Measurements from ENCODE around the gene ZNF385B.

Gene ZNF385B

DNA sequence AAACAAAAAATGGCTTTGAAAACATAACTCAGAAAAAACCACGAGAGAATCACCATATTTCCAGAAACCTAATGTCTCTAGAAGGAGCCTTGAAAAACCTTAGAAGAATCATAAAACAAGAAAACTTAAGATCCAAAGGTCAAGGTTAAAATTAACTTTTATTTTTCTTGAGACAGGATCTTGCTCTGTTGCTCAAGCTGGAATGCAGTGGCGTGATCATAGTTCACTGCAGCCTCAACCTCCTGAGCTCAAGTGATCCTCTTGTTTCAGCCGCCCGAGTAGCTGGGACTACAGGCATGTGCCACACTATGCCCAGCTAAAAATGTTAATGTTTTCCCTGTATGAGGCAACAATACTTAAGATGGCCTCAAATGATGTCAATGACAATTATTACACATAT, 342.6 kb downstream of the ZNF385B start (continued):
- TF ChIP-seq, protein P1, sequence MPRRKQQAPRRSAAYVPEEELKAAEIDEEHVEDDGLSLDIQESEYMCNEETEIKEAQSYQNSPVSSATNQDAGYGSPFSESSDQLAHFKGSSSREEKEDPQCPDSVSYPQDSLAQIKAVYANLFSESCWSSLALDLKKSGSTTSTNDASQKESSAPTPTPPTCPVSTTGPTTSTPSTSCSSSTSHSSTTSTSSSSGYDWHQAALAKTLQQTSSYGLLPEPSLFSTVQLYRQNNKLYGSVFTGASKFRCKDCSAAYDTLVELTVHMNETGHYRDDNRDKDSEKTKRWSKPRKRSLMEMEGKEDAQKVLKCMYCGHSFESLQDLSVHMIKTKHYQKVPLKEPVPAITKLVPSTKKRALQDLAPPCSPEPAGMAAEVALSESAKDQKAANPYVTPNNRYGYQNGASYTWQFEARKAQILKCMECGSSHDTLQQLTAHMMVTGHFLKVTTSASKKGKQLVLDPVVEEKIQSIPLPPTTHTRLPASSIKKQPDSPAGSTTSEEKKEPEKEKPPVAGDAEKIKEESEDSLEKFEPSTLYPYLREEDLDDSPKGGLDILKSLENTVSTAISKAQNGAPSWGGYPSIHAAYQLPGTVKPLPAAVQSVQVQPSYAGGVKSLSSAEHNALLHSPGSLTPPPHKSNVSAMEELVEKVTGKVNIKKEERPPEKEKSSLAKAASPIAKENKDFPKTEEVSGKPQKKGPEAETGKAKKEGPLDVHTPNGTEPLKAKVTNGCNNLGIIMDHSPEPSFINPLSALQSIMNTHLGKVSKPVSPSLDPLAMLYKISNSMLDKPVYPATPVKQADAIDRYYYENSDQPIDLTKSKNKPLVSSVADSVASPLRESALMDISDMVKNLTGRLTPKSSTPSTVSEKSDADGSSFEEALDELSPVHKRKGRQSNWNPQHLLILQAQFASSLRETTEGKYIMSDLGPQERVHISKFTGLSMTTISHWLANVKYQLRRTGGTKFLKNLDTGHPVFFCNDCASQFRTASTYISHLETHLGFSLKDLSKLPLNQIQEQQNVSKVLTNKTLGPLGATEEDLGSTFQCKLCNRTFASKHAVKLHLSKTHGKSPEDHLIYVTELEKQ (tag by site-specific recombination; IDR thresholded peaks at IDR 0.05; ENCODE audit: borderline replicate concordance) = no peak
- no peak for TF ChIP-seq ZNF19 (tag by site-specific recombination; IDR thresholded peaks at IDR 0.05; ENCODE audit: low read depth)
- TF ChIP-seq KLF16 (tag by site-specific recombination; IDR thresholded peaks at IDR 0.05) = no peak

DNA sequence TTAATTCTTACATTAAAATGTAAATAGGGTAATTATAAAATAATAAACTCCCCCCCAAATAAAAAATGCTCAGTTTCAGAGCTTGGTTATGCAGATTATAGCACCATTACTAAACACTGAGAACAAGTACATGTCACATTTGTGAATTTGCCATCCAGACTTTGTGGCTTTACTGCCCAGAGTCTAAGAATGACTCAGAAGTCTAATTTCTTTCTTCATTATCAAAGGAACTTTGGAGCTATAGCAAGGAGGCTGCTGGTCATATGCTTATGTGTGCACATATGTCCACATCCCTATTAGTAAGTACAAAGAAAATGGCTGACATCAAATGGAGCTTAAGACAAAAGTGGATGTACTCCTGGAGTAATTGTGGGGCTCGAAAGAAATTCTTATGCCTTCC, 348.2 kb downstream of the ZNF385B start:
- no peak overlapping the region for H3K4me3 ChIP-seq (ENCODE audit: low read depth, low read length)
- TF ChIP-seq ZNF548 (tag by site-specific recombination; IDR thresholded peaks at IDR 0.05) = no peak
- TF ChIP-seq ZBTB1 (tag by site-specific recombination; IDR thresholded peaks at IDR 0.05) = no peak
- no peak for TF ChIP-seq ZNF239 (tag by site-specific recombination; IDR thresholded peaks at IDR 0.05)
- TF ChIP-seq TCF7L2 (IDR thresholded peaks at IDR 0.05; ENCODE audit: borderline replicate concordance, low read depth, low read length) = no peak
- TF ChIP-seq EGR2 (tag by site-specific recombination; IDR thresholded peaks at IDR 0.05; ENCODE audit: low read depth) = no peak
- TF ChIP-seq, protein P2, sequence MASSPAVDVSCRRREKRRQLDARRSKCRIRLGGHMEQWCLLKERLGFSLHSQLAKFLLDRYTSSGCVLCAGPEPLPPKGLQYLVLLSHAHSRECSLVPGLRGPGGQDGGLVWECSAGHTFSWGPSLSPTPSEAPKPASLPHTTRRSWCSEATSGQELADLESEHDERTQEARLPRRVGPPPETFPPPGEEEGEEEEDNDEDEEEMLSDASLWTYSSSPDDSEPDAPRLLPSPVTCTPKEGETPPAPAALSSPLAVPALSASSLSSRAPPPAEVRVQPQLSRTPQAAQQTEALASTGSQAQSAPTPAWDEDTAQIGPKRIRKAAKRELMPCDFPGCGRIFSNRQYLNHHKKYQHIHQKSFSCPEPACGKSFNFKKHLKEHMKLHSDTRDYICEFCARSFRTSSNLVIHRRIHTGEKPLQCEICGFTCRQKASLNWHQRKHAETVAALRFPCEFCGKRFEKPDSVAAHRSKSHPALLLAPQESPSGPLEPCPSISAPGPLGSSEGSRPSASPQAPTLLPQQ (tag by site-specific recombination; IDR thresholded peaks at IDR 0.05) = no peak
- TF ChIP-seq MEIS1 (CRISPR knock-in tag; IDR thresholded peaks at IDR 0.05; ENCODE audit: borderline replicate concordance) = no peak
- TF ChIP-seq ZNF555 (tag by site-specific recombination; conservative IDR thresholded peaks at IDR 0.05) = no peak
- TF ChIP-seq, protein P3, sequence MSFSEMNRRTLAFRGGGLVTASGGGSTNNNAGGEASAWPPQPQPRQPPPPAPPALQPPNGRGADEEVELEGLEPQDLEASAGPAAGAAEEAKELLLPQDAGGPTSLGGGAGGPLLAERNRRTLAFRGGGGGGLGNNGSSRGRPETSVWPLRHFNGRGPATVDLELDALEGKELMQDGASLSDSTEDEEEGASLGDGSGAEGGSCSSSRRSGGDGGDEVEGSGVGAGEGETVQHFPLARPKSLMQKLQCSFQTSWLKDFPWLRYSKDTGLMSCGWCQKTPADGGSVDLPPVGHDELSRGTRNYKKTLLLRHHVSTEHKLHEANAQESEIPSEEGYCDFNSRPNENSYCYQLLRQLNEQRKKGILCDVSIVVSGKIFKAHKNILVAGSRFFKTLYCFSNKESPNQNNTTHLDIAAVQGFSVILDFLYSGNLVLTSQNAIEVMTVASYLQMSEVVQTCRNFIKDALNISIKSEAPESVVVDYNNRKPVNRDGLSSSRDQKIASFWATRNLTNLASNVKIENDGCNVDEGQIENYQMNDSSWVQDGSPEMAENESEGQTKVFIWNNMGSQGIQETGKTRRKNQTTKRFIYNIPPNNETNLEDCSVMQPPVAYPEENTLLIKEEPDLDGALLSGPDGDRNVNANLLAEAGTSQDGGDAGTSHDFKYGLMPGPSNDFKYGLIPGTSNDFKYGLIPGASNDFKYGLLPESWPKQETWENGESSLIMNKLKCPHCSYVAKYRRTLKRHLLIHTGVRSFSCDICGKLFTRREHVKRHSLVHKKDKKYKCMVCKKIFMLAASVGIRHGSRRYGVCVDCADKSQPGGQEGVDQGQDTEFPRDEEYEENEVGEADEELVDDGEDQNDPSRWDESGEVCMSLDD (tag by site-specific recombination; IDR thresholded peaks at IDR 0.05) = no peak
- no peak for TF ChIP-seq ZNF394 (tag by site-specific recombination; IDR thresholded peaks at IDR 0.05; ENCODE audit: borderline replicate concordance)
- TF ChIP-seq KLF8 (tag by site-specific recombination; IDR thresholded peaks at IDR 0.05) = no peak
- no peak for TF ChIP-seq ZNF747 (tag by site-specific recombination; IDR thresholded peaks at IDR 0.05)
- no peak for TF ChIP-seq YY2 (tag by site-specific recombination; IDR thresholded peaks at IDR 0.05)
- TF ChIP-seq ZNF792 (tag by site-specific recombination; IDR thresholded peaks at IDR 0.05) = no peak
- TF ChIP-seq ZNF785 (tag by site-specific recombination; IDR thresholded peaks at IDR 0.05) = no peak
- TF ChIP-seq GLI4 (tag by site-specific recombination; IDR thresholded peaks at IDR 0.05) = no peak
- TF ChIP-seq ZBTB20 (tag by site-specific recombination; IDR thresholded peaks at IDR 0.05) = no peak
- no peak for TF ChIP-seq ZFP69B (tag by site-specific recombination; IDR thresholded peaks at IDR 0.05)
- TF ChIP-seq, protein P4, sequence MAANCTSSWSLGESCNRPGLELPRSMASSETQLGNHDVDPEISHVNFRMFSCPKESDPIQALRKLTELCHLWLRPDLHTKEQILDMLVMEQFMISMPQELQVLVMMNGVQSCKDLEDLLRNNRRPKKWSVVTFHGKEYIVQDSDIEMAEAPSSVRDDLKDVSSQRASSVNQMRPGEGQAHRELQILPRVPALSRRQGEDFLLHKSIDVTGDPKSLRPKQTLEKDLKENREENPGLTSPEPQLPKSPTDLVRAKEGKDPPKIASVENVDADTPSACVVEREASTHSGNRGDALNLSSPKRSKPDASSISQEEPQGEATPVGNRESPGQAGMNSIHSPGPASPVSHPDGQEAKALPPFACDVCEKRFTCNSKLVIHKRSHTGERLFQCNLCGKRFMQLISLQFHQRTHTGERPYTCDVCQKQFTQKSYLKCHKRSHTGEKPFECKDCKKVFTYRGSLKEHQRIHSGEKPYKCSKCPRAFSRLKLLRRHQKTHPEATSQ (tag by site-specific recombination; IDR thresholded peaks at IDR 0.05) = no peak
- H3K9me3 ChIP-seq (ENCODE audit: control insufficient read depth, insufficient read depth, low read depth, low read length) = no peaks in the 10 kb centered on the region
- H3K36me3 ChIP-seq (ENCODE audit: control insufficient read depth in 2 of 2, insufficient read depth in 1 of 2, low read length in 2 of 2) = no peaks in the 10 kb centered on the region
- CTCF ChIA-PET = no interaction called here
- POLR2A ChIA-PET = no interaction called here
- no peaks in the 10 kb centered on the region for H3K4me1 ChIP-seq (ENCODE audit: control insufficient read depth, insufficient read depth, low read length)
- no peak overlapping the region for H3K27ac ChIP-seq (ENCODE audit: extremely low read depth, low read depth, low read length)
